Measurements from ENCODE around the gene TBCD.
A peak's percentile ranks its signal among the peaks of the same experiment; 100 is the strongest.

Gene TBCD

GRCh38 chr17:82884341-82884969 is 132.6 kb downstream of the TBCD start:
- TF ChIP-seq EZH2phosphoT487 (conservative IDR thresholded peaks at IDR 0.05; ENCODE audit: low read length) (no peak), CTCF (IDR thresholded peaks at IDR 0.05; ENCODE audit: insufficient read depth, low read length, poor library complexity, severe bottlenecking) (no peak)
- Histone ChIP-seq H3K27ac (ENCODE audit: low read depth, low read length) (peak overlapping the region; percentile 44), H3F3A (ENCODE audit: insufficient read depth) (peaks cover 6% of the 10 kb centered on the region; the same call in 1 of the 2 replicates), H3K4me2 (ENCODE audit: low read depth, low read length, poor library complexity, severe bottlenecking) (no peak overlapping the region), H3K9me2 (replicated peaks; ENCODE audit: insufficient read depth, low read length) (no peaks in the 10 kb centered on the region), H3K79me2 (ENCODE audit: insufficient read depth, low read length) (0 out of 2 replicates have a peak, but pooled peaks cover 7% of the 10 kb centered on the region), H3K9me3 (ENCODE audit: insufficient read depth, low read length) (no peaks in the 10 kb centered on the region), H3K4me3 (ENCODE audit: insufficient read depth, low read length, poor library complexity, severe bottlenecking) (no peak overlapping the region), H3K36me3 (ENCODE audit: low read length) (no peaks in the 10 kb centered on the region), H2AFZ (ENCODE audit: low read depth, low read length, severe bottlenecking) (no peak overlapping the region), H3K9ac (ENCODE audit: low read length) (no peak overlapping the region), H4K20me1 (ENCODE audit: low read depth, low read length) (no peaks in the 10 kb centered on the region), H3K27me3 (ENCODE audit: low read length) (no peaks in the 10 kb centered on the region)

GRCh38 chr17:82884970-82885353 is 133.1 kb downstream of the TBCD start:
- H3K79me2 ChIP-seq (ENCODE audit: insufficient read depth, low read length), result 0 out of 2 replicates have a peak, but pooled peaks cover 6% of the 10 kb centered on the region
- no peaks in the 10 kb centered on the region for H4K20me1 ChIP-seq (ENCODE audit: low read depth, low read length)
- H3K9me2 ChIP-seq (replicated peaks; ENCODE audit: insufficient read depth, low read length), result no peaks in the 10 kb centered on the region
- no peak overlapping the region for H3K9ac ChIP-seq (ENCODE audit: low read length)
- H3K4me3 ChIP-seq (ENCODE audit: insufficient read depth, low read length, poor library complexity, severe bottlenecking), result no peak overlapping the region
- no peak overlapping the region for H3K4me2 ChIP-seq (ENCODE audit: low read depth, low read length, poor library complexity, severe bottlenecking)
- TF ChIP-seq EZH2phosphoT487 (conservative IDR thresholded peaks at IDR 0.05; ENCODE audit: low read length) (no peak), CTCF (IDR thresholded peaks at IDR 0.05; ENCODE audit: insufficient read depth, low read length, poor library complexity, severe bottlenecking) (no peak)
- H3K36me3 ChIP-seq (ENCODE audit: low read length), result no peaks in the 10 kb centered on the region
- no peaks in the 10 kb centered on the region for H3K27me3 ChIP-seq (ENCODE audit: low read length)
- H3K27ac ChIP-seq (ENCODE audit: low read depth, low read length), result peak overlapping the region; percentile 44
- no peaks in the 10 kb centered on the region for H3K9me3 ChIP-seq (ENCODE audit: insufficient read depth, low read length)
- peaks cover 6% of the 10 kb centered on the region; the same call in 1 of the 2 replicates for H3F3A ChIP-seq (ENCODE audit: insufficient read depth)
- no peak overlapping the region for H2AFZ ChIP-seq (ENCODE audit: low read depth, low read length, severe bottlenecking)

GRCh38 chr17:82887255-82888164 is 135.6 kb downstream of the TBCD start:
- no peak overlapping the region for H3K4me3 ChIP-seq (ENCODE audit: insufficient read depth, low read length, poor library complexity, severe bottlenecking)
- H3K9ac ChIP-seq (ENCODE audit: low read length), result no peak overlapping the region
- no peak overlapping the region for H3K27ac ChIP-seq (ENCODE audit: low read depth, low read length)
- H3K27me3 ChIP-seq (ENCODE audit: low read length), result no peaks in the 10 kb centered on the region
- no peaks in the 10 kb centered on the region for H3K9me3 ChIP-seq (ENCODE audit: insufficient read depth, low read length)
- TF ChIP-seq EZH2phosphoT487 (conservative IDR thresholded peaks at IDR 0.05; ENCODE audit: low read length), result no peak
- no peak for TF ChIP-seq CTCF (IDR thresholded peaks at IDR 0.05; ENCODE audit: insufficient read depth, low read length, poor library complexity, severe bottlenecking)
- no peaks in the 10 kb centered on the region for H3K79me2 ChIP-seq (ENCODE audit: insufficient read depth, low read length)
- H3K36me3 ChIP-seq (ENCODE audit: low read length), result no peaks in the 10 kb centered on the region
- H3K9me2 ChIP-seq (replicated peaks; ENCODE audit: insufficient read depth, low read length), result no peaks in the 10 kb centered on the region
- no peak overlapping the region for H3K4me2 ChIP-seq (ENCODE audit: low read depth, low read length, poor library complexity, severe bottlenecking)
- no peaks in the 10 kb centered on the region for H4K20me1 ChIP-seq (ENCODE audit: low read depth, low read length)
- H3F3A ChIP-seq (ENCODE audit: insufficient read depth), result peaks cover 6% of the 10 kb centered on the region; the same call in 1 of the 2 replicates
- H2AFZ ChIP-seq (ENCODE audit: low read depth, low read length, severe bottlenecking), result no peak overlapping the region
